HG02763 (cell line): ENCODE data around the gene PML.

Source experiments
- ATAC-seq: cut with Tn5 transposase; IDR thresholded peaks from one replicate; pipeline ENCODE4 v1.9.1; 2021; ENCODE audit warnings: mild to moderate bottlenecking, moderate library complexity; ENCODE audit not compliant: unreplicated experiment

The PML gene

GRCh38 chr15:74007820-74008371, 13.4 kb downstream of the PML start:
- no peak for ATAC-seq

- ATAC-seq, result no peak
Measured at GRCh38 chr15:74008901-74009300, 14.4 kb downstream of the PML start.

DNA sequence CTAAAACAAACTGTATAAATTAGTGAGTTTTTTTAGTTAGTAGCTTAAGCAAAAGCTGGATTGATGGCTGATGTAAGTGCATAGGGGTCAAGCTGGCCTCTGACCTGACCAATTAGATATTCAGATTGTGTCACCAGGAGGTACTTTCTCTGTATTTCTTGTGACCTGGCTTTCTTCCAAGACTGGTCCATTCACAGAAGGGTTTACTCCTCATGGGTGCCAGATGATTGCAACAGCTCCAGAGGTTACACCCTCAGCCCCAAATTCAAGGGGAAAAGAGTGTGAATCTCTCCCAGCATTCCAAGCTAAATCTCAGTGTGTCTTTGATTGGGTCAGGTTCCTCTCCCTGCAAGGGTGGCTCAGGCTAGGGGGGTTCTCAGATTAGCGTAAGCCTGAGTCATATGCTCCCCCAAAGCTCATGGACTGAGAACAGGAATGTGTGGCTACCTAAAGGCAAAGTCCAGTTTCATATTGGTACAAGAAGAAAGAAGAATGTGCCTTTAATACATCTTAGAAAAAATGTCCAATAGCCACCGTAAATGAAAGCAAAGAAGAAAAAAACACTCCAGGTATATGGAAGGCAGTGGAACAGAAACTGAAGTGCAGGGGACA, 16.5 kb downstream of the PML start:
- ATAC-seq, result no peak

DNA sequence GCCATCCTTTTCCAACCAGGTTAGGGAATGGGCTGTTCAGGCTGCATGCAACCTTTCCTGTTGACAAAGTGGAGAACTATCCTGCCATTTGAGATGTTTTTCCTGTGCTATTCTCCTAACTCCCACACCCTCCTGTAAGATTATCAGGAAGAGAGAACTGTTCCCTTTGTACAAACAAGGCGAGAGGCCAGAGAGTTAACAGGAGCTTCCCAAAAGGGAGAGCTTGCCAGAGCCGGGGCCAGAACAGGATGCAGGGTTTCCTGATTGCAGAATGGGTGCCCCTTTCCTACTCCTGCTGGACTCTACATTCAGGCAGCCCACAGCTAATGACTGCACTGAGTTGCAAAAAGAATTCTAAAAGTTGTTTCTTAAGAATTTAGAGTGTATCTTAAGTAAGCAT, 17.1 kb downstream of the PML start:
- ATAC-seq, result no peak

DNA sequence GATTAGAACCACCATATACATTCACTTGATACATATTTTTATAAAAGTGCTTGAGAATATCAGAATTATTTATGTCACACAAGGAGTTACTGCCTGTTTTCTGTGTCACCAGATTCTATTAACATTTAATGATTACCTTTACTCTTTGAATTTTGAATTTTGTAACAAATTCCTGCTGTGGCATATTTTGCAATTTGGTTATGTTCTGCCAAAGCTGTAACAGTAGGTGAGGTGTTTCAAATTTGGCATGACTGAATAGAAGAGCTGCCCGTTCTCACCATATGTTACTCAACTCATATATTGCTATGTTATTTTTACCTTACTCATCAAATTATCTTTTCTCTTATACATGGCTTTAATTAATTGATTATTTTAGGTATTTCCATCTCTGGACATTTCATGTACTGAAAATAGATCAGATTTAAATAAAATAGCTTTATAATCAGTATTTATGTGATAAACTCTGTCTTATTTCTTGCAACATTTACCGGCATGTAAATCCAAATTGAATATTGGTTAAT, 18.9 kb downstream of the PML start:
- ATAC-seq, result no peak

DNA sequence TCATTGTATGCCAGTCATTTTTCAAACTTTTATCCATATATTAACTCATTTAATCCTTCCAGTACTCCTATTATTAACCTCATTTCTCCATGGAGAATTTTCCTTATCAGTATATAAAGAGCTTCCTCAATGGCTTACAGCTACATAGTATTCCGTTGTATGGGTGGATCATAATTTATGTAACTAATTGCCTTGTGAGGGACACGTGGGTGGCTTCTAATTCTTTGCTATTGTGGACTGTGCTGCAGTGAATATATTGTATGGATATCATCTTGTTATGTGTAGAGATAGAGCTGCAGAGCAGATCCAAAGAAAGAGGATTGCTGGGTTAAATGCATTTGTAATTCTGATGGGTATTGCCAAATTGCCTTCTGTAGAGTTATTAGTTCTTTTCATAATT, 25.2 kb downstream of the PML start:
- no peak for ATAC-seq

DNA sequence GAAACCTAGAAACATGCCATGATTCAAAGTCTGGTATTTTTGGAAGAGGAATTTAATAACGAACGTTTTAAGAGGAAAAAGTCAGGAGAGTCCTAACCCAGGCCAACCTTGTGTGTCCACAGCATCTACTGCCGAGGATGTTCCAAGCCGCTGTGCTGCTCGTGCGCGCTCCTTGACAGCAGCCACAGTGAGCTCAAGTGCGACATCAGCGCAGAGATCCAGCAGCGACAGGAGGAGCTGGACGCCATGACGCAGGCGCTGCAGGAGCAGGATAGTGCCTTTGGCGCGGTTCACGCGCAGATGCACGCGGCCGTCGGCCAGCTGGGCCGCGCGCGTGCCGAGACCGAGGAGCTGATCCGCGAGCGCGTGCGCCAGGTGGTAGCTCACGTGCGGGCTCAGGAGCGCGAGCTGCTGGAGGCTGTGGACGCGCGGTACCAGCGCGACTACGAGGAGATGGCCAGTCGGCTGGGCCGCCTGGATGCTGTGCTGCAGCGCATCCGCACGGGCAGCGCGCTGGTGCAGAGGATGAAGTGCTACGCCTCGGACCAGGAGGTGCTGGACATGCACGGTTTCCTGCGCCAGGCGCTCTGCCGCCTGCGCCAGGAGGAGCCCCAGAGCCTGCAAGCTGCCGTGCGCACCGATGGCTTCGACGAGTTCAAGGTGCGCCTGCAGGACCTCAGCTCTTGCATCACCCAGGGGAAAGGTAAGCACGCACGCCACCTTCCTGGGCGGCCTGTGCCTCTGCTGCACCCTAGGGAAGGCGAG, 28.4 kb downstream of the PML start:
- no peak for ATAC-seq

GRCh38 chr15:74024687-74025086, 30.2 kb downstream of the PML start:
- ATAC-seq, result no peak

DNA sequence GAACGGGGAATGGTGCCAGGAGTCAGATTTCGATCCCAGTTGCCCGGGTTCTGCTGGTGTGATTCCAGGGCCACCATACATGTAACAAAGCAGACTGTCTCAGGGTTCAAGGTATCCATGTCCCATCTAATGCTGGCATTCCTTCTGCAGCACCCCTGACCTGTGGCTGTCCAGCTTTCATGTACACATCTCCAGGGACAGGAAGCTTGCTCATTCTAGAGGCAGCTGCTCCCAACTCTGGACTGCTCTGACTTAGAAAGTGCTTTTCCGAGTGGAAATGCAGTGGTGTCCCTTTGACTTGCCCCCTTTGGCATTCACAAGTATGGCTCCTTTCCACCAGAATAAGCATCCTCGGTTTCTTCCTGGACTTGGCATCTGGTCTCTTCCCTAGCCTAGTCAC, 30.9 kb downstream of the PML start:
- ATAC-seq, result no peak

GRCh38 chr15:74027688-74028087, 33.2 kb downstream of the PML start:
- no peak for ATAC-seq

- no peak for ATAC-seq
Measured at GRCh38 chr15:74028646-74029045, 34.1 kb downstream of the PML start.

DNA sequence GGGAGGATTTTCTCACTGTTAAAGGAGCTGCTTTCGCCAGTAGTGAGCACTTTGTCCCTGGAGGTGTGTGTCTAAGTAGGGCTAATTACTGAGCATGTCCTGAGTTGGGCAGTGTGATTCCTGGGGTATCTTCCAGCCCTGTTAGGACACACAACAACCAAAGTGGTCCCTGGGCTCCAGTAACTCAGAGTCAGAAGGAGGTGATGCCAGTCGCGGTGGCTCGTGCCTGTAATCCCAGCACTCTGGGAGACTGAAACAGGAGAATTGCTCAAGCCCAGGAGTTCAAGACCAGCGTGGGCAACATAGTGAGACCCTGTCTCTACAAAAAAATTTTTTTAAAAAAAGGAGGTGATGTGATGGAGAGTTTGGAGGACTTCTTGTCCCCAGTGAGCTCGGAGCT, 37.5 kb downstream of the PML start:
- ATAC-seq, result no peak

- ATAC-seq, result no peak
Measured at GRCh38 chr15:74032606-74033561, 38.4 kb downstream of the PML start.

DNA sequence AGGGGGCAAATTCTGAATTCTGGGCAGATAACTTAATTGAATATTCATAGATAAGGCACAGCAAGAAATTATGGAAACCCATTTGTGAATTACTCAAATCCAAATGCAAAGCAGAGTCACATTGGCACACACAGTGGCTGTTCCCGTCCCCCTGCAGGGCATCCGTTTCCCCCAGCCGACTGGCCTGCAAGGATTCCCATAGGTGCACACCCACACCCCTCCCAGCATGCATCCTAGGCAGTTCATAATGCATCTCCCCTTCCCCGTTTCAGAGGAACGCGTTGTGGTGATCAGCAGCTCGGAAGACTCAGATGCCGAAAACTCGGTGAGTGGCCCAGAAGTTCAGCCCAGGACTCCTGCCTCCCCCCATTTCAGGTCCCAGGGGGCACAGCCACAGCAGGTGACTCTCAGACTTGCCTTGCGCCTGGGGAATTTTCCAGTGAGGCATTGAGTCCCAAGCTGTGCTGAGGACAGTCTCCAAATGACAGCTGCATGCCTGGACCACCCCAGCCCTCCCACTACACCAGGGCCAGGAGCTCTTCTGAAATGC, 39.8 kb downstream of the PML start:
- no peak for ATAC-seq

- ATAC-seq, result no peak
Measured at GRCh38 chr15:74035121-74036017, 40.9 kb downstream of the PML start.

DNA sequence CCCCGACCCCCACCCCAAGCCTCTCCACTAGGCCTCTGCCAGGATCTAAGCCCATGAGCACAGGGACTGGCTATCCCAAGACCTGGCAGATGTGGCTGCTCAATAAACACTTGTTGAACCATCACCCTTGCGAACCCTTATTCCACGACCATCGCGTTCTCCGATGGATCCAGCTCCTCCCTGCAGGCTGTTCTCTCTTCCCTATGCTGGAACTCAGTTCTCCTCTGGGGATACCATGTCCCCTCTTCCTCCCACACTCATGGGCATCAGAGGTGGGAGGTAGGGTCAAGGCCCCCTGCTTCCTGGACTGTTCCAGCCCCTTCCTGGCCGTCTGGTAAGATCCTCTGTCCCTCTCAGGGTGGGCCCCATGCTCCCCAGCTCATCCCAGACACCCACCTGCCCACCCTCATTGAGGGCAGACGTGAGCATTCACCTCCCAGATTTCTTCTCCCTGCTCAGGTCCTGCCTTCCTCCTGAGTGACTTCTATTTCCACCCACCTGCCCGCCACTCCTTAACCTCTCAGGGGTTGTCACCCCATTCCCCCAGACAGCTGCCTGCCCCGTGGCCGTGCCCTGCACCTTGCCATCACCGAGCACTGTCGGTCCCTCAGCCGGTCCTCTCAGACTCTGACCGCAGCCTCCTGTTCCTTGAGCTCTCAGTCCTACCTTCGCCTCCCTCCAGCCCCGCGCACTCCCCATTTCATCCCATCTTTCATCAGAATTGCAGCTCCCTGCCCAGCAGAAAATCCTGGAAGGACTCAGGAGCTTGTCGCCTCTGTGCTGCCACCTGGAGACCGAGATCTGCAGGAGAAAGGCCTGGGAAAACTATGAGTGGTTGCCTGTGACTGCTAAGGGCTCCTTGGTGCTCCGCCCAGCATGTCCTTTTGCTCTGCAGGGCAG, 42.0 kb downstream of the PML start:
- no peak for ATAC-seq

- ATAC-seq, result no peak
Measured at GRCh38 chr15:74037171-74038117, 42.9 kb downstream of the PML start.
